Activated CD8-positive, alpha-beta memory T cell treated with anti-CD3 and anti-CD28 coated beads for 36 hours (primary cell): ENCODE data around the gene TRAF5. TPM values are rescaled to one million over a fixed set of nuclear protein-coding genes. Genes with fewer than 3 reads are reported as not detected.

ENCODE experiments used
- CTCF ChIA-PET: fragments of 350-600 bp; sonication (Branson Sonifier 250); formaldehyde crosslinking; loops from one replicate; lab custom pipeline; 2021; ENCODE audit warnings: antibody characterized with exemption; lab: Charles Lee
- POLR2A ChIA-PET: fragments of 350-600 bp; sonication (Branson Sonifier 250); formaldehyde crosslinking; loops from one replicate; lab custom pipeline; 2021; ENCODE audit warnings: antibody characterized with exemption; lab: Charles Lee
- total RNA-seq, 2 experiments: library from RNA; stranded (reverse); gene quantifications; one replicate each; pipeline ENCODE4 v1.2.3, GENCODE V29; 2021

TRAF5 gene
- total RNA-seq, 2 experiments from 2014 or later: 37.6 to 39.1 TPM

DNA sequence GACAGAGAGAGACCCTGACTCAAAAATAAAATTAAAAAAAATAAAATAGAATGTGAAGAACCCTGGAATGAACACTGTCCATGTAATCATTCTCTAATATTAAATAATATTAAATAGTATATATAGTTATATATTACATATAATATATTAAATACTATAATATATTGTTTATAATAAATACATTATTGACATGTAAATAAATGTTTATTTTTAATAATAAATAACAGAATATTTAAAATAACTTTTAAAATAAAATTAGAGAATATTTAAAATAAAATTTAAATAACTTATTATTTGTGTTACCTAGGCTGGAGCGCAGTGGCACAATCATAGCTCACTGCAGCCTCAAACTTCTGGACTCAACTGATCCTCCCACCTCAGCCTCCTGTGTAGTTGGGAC, 32.1 kb downstream of the TRAF5 start:
- CTCF ChIA-PET: interaction anchor here (1.7 kb wide), 1 partner anchor 27 kb away, joined by 3 read pairs; no protein-coding TSS in a partner anchor
- POLR2A ChIA-PET: no interaction called here

DNA sequence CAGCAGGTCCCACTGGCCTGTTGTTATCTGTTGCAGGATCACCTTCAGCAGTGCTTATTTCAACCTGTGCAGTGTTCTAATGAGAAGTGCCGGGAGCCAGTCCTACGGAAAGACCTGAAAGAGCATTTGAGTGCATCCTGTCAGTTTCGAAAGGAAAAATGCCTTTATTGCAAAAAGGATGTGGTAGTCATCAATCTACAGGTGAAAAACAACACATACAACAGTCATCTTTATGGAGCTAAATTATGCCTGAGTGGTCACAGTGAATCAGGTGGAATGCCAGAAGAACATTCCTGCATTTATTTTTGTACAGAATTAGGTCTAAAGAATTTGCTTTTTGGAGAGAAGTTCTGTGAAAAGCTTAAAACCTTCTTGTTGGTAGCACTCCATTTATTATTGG, 33.2 kb downstream of the TRAF5 start:
- CTCF ChIA-PET: interaction anchor here (0.5 kb wide), 1 partner anchor 60 kb away, joined by 3 read pairs; no protein-coding TSS in a partner anchor
- POLR2A ChIA-PET: no interaction called here

DNA sequence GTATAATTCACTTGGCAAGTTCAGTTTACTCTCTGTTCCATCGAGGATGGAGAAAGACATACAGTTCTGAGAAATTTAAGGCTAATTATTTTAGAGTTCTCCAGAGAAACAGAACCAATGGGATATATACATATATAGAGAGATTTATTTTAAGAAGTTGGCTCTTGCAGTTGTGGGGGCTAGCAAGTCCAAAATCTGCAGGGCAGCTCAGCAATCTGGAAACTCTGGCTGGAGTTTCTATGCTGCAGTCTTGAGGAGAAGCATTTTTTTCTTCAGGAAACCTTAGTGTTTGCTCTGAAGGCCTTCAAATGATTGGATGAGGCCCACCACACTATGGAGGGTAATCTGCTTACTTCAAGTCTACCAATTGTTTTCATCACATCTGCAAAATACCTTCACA, 34.6 kb downstream of the TRAF5 start:
- ChIA-PET CTCF (no interaction called here), POLR2A (no interaction called here)

DNA sequence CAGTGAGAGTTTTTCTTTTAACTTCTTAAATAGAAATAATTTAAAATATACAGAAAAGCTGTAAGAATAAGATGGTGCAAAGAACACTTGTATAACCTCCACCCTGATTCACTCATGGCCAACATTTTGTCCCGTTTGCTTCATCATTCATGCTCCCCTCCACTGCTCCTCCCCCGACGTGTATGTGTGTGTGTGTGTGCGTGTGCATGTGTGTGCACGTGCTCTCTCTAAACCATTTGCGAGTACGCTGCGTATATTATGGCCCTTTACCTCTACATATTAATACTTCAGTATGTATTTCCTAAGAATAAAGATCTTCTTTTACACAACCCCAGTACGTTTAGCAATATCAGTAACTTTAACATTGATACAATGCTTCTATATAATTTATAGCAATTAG, 43.0 kb downstream of the TRAF5 start:
- CTCF ChIA-PET: no interaction called here
- POLR2A ChIA-PET: no interaction called here

DNA sequence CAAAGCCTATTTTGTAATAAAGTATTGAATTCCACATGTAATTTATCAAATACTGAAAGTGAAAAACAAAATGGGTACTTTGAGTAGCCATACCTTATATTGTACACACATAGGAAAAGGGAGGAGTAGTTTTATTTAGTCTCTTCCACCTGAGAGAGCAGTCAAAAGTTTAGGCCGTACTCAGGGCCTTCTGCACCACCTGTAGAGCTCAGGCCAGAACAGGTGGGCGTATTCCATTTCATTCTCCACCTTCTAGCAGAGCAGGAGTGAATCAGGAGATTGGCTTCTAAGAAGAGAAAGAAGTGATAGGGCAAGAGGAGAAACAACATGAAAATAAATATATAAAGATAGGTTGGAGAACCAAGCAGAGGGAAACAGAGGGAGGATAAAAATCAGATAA, 44.0 kb downstream of the TRAF5 start:
- CTCF ChIA-PET: no interaction called here
- POLR2A ChIA-PET: interaction anchor here (0.8 kb wide), 1 partner anchor 9 kb away, joined by 3 read pairs; no protein-coding TSS in a partner anchor

DNA sequence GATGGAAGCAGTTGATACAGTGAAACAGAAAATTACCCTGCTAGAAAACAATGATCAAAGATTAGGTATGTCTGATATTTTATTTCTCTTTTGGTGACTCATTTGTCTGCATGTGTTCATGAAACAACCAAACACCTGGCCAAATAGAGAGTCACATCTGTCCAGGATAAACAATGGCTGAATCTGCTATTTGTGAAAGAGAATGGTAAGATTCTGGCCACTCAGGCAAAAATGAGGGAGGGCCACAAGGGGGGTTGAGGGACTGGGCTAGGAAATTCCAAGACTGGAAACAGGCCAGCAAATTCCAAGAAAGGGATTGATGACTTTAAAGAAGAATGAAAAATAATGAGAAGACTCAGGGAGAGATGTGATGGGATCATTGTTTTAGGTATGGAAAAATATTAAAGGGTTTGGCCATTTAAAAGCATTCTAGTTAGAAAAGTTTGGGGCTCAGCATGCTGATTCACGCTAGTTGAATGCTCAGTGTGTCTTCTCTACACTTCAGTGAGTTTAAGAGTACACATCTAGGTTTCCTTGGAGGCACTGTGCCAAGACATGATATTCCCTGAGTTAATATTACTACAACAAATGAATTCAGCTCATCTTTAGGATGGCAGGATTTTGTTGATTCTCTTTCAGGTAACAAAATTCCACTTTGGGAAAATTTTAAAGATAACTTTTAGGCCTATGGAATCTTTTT, 44.9 kb downstream of the TRAF5 start:
- POLR2A ChIA-PET: no interaction called here
- CTCF ChIA-PET: no interaction called here

DNA sequence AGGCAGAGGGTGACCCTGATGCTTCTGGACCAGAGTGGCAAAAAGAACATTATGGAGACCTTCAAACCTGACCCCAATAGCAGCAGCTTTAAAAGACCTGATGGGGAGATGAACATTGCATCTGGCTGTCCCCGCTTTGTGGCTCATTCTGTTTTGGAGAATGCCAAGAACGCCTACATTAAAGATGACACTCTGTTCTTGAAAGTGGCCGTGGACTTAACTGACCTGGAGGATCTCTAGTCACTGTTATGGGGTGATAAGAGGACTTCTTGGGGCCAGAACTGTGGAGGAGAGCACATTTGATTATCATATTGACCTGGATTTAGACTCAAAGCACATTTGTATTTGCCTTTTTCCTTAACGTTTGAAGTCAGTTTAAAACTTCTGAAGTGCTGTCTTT, 45.8 kb downstream of the TRAF5 start:
- CTCF ChIA-PET: no interaction called here
- POLR2A ChIA-PET: no interaction called here

DNA sequence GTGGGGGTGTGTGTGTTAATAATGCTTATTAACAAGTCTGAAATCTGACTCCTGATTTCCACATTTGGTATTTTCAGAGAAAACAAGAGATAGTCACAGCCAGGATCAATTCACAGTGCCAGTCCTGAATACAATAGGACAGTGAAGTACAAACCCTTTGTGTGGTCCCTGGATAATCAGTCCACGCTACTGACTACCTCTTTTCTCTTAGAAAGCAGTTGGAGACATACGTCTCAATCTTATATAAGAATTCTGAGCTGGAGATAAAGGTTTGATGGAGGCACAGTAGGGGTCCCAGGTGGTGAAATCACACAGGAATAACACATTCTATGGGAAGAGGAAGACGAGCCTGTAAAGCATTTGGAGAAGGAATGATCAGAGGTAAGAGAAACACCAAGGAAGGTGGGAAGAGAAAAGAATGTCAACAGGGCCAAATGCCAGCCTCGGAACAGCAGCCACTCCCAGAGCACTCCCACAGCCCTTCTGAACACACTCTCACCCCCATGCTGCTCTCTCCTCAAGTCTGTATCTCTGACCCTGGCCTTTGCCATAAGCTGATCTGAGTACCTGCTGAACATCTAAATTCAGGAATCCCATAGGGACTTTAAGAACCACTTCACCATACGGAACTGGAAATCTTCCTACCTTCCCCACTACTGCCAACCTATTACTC, 48.6 kb downstream of the TRAF5 start:
- ChIA-PET POLR2A (no interaction called here), CTCF (interaction anchor here (0.6 kb wide), 1 partner anchor 45 kb away, joined by 3 read pairs; no protein-coding TSS in a partner anchor)

DNA sequence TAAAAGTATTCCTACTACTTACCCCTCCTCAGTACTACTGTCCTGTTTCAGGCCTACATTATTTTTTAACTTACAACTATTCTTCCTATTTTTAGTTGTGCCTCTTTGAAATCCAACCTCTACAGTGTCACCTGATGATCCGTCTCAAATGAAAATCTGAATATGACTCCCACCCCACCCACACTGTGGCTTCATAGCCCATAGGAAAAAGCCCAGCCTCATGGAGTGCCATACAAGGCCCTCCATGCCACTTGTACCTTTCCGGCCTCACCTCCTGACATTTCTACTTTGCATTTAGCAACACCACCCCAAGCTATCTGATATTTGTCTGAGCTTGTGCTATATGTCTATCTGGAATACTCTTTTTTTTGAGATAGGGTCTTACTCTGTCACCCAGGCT, 49.3 kb downstream of the TRAF5 start:
- POLR2A ChIA-PET: no interaction called here
- CTCF ChIA-PET: no interaction called here

DNA sequence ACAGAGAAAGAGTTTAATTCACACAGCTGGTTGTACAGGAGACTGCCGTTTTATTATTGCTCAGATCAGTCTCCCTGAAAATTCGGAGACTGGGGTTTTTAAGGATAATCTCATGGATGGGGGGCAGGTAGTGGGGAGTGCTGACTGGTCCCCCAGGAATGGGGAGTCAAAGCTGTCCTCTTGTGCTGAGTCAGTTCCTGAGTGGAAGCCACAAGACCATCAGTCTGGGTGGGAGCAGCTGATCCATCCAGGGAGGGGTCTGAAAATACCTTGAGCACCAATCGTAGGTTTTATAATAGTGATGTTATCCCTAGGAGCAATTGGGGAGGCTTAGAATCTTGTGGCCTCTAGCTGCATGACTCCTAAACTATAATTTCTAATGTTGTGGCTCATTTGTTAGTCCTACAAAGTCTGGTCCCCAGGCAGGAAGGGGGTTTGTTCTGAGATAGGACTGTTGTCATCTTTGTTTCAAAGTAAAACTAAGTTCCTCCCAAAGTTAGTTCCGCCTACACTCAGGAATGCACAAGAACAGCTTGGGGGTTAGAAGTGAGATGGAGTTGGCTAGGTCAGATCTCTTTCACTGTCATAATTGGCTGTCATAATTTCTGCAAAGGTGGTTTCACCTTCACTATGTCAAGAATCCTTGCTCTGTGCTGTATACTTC, 50.3 kb downstream of the TRAF5 start:
- CTCF ChIA-PET: interaction anchor here (0.5 to 0.7 kb wide), 2 partner anchors 231 to 932 kb away, joined by 3 read pairs; no protein-coding TSS in a partner anchor
- POLR2A ChIA-PET: interaction anchor here (0.6 kb wide), 1 partner anchor 733 kb away, joined by 3 read pairs; no protein-coding TSS in a partner anchor

DNA sequence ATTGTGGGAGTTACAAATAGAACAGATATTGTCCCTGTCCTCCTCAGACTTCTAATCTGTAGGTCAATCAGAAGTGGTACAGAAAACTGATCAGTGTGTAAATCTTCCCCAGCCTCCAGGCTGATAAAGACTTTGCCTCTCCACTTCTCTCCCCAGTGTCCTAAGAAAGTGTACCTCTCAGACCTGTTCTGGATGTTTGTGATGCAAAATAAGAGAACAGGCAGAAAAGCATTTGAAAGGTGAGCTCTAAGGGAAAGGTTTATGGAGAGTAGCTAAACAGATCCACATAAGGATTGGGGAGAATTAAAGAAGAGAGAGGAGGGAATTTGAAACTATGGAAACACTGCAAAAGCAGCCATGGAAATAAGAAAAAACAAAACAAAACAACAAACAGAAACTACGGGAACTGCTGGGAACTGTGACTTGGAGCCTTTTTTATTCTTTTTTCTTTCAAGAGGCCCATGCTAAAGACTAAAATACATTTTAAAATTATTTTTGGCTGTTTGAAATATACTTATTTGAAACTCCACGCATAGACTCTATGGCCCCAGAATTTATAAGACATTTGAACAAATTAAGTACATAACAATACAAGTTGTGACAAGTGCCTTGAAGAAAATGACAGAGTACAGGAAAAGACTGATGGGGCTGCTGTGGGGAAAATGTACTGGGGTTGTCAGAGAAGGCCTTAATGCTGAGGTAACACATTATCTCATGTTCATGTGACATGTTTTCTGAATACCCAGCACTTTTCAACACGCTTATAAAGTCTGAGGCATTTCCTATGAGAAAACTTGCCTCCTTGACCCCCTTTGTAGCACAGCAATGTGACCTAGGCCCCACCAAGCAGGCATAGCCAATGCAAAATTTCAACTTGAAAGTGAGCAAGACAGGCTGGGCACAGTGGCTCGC, 51.2 kb downstream of the TRAF5 start:
- POLR2A ChIA-PET: no interaction called here
- CTCF ChIA-PET: interaction anchor here (0.7 kb wide), 1 partner anchor 97 kb away, joined by 3 read pairs; no protein-coding TSS in a partner anchor

DNA sequence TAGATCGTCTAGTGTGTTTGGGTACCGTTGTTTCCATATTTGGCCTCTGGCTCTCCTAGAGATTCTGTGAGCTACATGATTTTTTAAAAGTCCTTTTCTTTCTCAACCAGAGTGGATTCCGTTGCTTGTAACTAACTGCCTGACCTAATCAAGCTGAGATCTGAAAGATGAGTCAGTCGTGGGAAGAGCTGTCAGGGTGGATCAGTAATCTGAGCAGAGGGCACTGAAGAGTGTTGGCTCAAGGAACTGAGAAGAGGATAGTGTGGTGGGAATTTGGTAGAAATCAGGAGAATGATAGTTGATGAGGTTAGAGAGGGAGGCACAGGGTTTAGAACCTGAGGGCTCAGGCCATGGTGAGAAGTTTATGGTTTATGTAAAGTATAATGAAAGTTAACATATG, 52.2 kb downstream of the TRAF5 start:
- ChIA-PET CTCF (interaction anchor here (0.7 kb wide), 2 partner anchors 37 to 95 kb away, joined by 3 to 5 read pairs; no protein-coding TSS in a partner anchor), POLR2A (interaction anchor here (0.6 to 0.7 kb wide), 3 partner anchors 8 to 1003 kb away, joined by 3 read pairs; no protein-coding TSS in a partner anchor)

DNA sequence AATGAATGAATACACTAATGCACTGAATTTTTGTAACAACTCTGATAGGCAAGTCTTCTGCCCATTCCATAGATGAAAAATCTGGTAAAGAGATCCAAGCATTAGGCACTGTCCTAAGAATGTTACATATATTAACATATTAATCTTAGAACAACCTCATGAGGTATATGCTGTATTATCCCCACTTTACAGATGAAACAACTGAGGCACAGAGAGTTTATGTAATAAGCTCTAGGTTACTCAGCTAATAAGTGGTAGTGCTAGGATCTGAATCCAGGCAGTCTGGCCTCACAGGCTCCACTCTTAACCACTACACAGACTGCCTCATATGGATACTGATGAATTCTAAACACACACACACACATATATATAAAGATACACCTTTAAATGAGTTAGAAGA, 52.8 kb downstream of the TRAF5 start:
- CTCF ChIA-PET: no interaction called here
- POLR2A ChIA-PET: interaction anchor here (0.6 kb wide), 1 partner anchor 9 kb away, joined by 3 read pairs; no protein-coding TSS in a partner anchor

DNA sequence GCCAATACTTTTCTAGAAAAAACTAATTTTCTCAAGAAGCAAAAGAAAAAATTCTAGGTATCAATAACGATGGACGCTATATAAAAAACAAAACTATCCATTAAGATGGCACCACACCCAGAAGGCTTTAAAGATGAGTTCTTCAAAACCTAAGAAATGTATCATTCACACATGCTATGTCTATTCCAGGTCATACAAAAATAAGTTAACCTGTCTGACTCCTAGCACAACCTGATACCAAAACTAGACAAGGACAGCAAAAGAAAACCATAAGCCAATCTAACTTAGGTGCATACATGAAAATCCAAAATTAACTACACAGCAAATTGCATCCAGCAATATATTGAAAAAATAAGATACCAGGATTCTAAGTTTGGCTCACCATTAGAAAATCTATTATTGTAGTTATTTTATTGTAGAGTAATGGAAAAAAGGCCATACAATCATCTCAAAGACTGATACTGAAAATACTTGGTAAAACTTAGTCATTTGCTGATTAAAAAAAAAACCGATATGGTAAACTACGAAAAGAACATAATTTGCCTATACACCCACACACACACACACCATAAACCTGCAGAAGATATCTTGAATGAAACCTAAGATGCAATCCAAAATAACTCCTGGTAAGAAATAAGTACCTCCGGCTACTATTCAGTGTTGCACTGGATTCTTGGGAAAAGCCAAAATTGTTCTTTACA, 55.0 kb downstream of the TRAF5 start:
- ChIA-PET CTCF (interaction anchor here (1.5 to 2.3 kb wide), 2 partner anchors 95 to 130 kb away, joined by 4 to 7 read pairs; no protein-coding TSS in a partner anchor), POLR2A (interaction anchor here (1.4 kb wide), 1 partner anchor 123 kb away, joined by 5 read pairs; no protein-coding TSS in a partner anchor)

DNA sequence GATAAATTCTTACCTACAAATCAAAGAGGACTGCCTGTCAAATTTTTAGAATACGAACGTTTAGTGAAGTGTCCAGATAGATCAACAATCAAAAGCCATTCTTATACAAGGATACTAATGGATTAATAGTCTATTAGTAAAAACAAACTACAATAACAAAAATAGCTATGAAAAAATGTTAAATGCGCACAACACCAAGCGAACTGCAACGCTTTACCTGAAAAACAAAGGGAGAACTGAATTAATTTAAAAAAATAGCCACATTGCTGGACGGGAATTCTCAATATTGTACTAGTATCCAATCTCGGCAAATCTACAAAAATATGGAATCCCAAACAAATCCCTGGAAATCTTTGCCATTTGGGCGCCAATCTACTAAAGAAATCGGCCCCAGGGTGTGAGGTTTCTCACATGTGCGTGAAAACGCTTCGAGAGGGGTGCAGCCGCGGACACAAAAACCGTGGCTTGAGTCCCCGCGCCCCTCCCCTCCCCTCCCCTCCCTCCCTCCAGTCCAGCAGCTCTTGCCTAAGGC, 55.6 kb downstream of the TRAF5 start:
- CTCF ChIA-PET: interaction anchor here (1.5 to 2.3 kb wide), 3 partner anchors 53 to 129 kb away, joined by 4 to 7 read pairs (median 4); no protein-coding TSS in a partner anchor
- POLR2A ChIA-PET: interaction anchor here (0.6 to 1.4 kb wide), 2 partner anchors 56 to 124 kb away, joined by 3 to 5 read pairs; no protein-coding TSS in a partner anchor

DNA sequence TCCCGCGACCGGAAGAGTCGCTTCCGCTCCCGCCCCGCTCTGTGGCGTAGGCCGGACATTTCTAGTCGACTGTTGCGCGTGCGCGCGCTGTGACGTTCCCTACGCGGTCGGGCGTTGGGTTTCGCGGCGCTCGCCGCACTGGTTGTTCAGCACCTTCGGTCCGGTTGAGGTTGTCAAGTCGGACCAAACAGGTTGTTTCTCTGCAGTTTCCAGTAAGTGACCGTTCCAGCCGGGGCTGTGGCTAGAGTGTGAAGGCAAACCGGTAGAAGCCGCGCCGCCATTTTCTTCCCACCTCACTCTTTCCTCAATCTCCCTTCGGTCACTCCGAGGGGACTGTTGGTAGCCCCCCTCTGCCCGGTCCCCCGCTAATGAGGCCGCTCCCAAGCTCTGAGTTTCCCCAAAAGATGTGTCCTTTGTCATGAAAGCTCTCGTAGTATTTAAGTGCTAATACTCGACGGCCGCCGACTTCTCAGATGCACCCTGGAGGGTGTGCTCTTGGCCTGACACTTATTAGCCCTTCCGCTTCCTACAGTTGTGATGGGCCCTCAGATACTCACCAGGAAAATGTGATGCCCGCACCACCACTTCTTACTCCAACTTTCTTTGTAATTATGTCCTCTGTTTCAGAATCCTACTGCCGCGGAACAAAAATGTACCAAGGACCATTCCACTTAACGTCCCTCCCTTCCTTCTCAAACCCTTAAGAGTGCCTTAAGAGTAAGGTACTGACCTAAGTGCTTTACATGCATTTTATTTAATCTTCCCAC, 56.3 kb downstream of the TRAF5 start:
- ChIA-PET CTCF (interaction anchor here (0.9 to 2.3 kb wide), 4 partner anchors 54 to 129 kb away, joined by 3 to 7 read pairs (median 4); no protein-coding TSS in a partner anchor), POLR2A (interaction anchor here (0.6 to 1.4 kb wide), 2 partner anchors 57 to 125 kb away, joined by 3 to 5 read pairs; no protein-coding TSS in a partner anchor)

DNA sequence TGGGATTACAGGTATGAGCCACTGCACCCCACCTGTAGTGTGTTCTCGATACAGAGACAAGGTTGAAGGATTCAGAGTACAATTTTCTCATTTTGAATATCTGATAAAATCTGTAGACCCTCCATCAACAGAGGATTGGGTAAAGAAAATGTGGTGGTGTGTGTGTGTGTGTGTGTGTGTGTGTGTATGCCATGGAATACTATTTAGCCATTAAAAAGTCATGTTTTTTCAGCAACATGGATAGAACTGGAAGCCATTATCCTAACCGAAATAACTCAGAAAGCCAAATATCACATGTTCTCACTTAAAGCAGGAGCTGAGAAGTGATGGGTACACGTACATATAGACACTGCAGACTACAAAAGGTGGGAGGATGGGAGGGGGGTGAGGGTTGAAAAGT, 57.9 kb downstream of the TRAF5 start:
- ChIA-PET POLR2A (no interaction called here), CTCF (no interaction called here)
